GM23338 (cell line): ENCODE results near the gene ZNF614. TPM values are rescaled to one million over a fixed set of nuclear protein-coding genes. Genes with fewer than 3 reads are reported as not detected.

ENCODE experiments used
- ATAC-seq: fragments of 200-7000 bp; cut with Tn5 transposase; 3 replicates; pipeline ENCODE4 v1.9.1; 2020
- DNase-seq: peaks from one replicate; pipeline ENCODE4 v3.0.0-alpha.2; 2015; ENCODE audit warnings: low spot score
- H2AFZ ChIP-seq: fragments of 200-600 bp; sonication (generic); 2 replicates; pipeline ENCODE4 v1.8.0; 2016; ENCODE audit warnings: antibody characterized with exemption, mild to moderate bottlenecking, moderate library complexity
- H3F3A ChIP-seq: fragments of 200-600 bp; sonication (generic); replicated peaks from 2 replicates; pipeline ENCODE4 v1.8.0; 2017; ENCODE audit warnings: antibody characterized with exemption, mixed run types, low read depth
- H3K27ac ChIP-seq: fragments of 200-600 bp; sonication (generic); 2 replicates; pipeline ENCODE4 v1.6.1; 2016; ENCODE audit warnings: low read depth
- H3K27me3 ChIP-seq: fragments of 200-600 bp; sonication (generic); 2 replicates; pipeline ENCODE4 v1.8.0; 2016; ENCODE audit warnings: mild to moderate bottlenecking, mixed run types, moderate library complexity; ENCODE audit not compliant: insufficient read depth
- H3K36me3 ChIP-seq: fragments of 200-600 bp; sonication (generic); 2 replicates; pipeline ENCODE4 v1.8.0; 2016; ENCODE audit warnings: mild to moderate bottlenecking; ENCODE audit not compliant: insufficient read depth
- H3K4me1 ChIP-seq: fragments of 200-600 bp; sonication (generic); 2 replicates; pipeline ENCODE4 v1.8.0; 2016; ENCODE audit warnings: mild to moderate bottlenecking, moderate library complexity; ENCODE audit not compliant: insufficient read depth
- H3K4me2 ChIP-seq: fragments of 200-600 bp; sonication (generic); 2 replicates; pipeline ENCODE4 v1.7.1; 2017; ENCODE audit warnings: mixed run types
- H3K4me3 ChIP-seq: fragments of 200-600 bp; sonication (generic); 2 replicates; pipeline ENCODE4 v1.6.1; 2016; ENCODE audit warnings: mixed run types
- H3K79me2 ChIP-seq: fragments of 200-600 bp; sonication (generic); replicated peaks from 2 replicates; pipeline ENCODE4 v1.8.0; 2017; ENCODE audit warnings: mild to moderate bottlenecking; ENCODE audit not compliant: insufficient read depth
- H3K9me2 ChIP-seq: fragments of 200-600 bp; sonication (generic); 2 replicates; pipeline ENCODE4 v1.8.0; 2017; ENCODE audit not compliant: insufficient read depth
- H4K20me1 ChIP-seq: fragments of 200-600 bp; sonication (generic); replicated peaks from 2 replicates; pipeline ENCODE4 v1.8.0; 2017; ENCODE audit warnings: mild to moderate bottlenecking; ENCODE audit not compliant: insufficient read depth
- H3K27ac Mint-ChIP-seq: 2 replicates; pipeline ENCODE4 v1.8.0; 2020; ENCODE audit warnings: inconsistent platforms, mild to moderate bottlenecking, moderate library complexity, mixed read lengths
- H3K27me3 Mint-ChIP-seq: 3 replicates; pipeline ENCODE4 v1.8.0; 2022; ENCODE audit warnings: low read depth, mild to moderate bottlenecking, moderate library complexity, mixed read lengths, inconsistent platforms; ENCODE audit not compliant: insufficient read depth, poor library complexity
- H3K36me3 Mint-ChIP-seq: 3 replicates; pipeline ENCODE4 v1.8.0; 2021; ENCODE audit warnings: low read depth, mild to moderate bottlenecking, inconsistent platforms, moderate library complexity, mixed read lengths
- H3K4me1 Mint-ChIP-seq: 3 replicates; pipeline ENCODE4 v1.8.0; 2020; ENCODE audit warnings: mild to moderate bottlenecking, inconsistent platforms, mixed read lengths
- H3K4me3 Mint-ChIP-seq: 3 replicates; pipeline ENCODE4 v1.8.0; 2021; ENCODE audit warnings: moderate library complexity, mild to moderate bottlenecking, inconsistent platforms, mixed read lengths
- H3K9me3 Mint-ChIP-seq: 3 replicates; pipeline ENCODE4 v1.8.0; 2020; ENCODE audit warnings: moderate library complexity, mild to moderate bottlenecking, inconsistent platforms, mixed read lengths
- CREB1 ChIP-seq: fragments of 250-450 bp; sonication (Bioruptor Pico); IDR thresholded peaks from 2 replicates; pipeline ENCODE4 v1.5.0; 2020; ENCODE audit warnings: low read depth, mild to moderate bottlenecking, moderate library complexity
- CTCF ChIP-seq, 2 experiments: fragments of 200-600 bp in 1 of 2; sonication (generic) in 1 of 2; conservative IDR thresholded peaks; 2 replicates each; pipeline versions ENCODE4 v1.5.1 to v1.6.1; 2016 to 2017; ENCODE audit warnings: antibody characterized with exemption in 2 of 2, low read depth in 2 of 2, mild to moderate bottlenecking in 2 of 2, moderate library complexity in 1 of 2
- EZH2phosphoT487 ChIP-seq: fragments of 200-600 bp; sonication (generic); IDR thresholded peaks from one replicate; pipeline ENCODE4 v1.8.1; 2018; ENCODE audit warnings: antibody characterized with exemption; ENCODE audit not compliant: unreplicated experiment
- NANOG ChIP-seq: IDR thresholded peaks from 2 replicates; pipeline ENCODE4 v1.6.1; 2016; ENCODE audit warnings: antibody characterized with exemption, borderline replicate concordance
- ZNF114 ChIP-seq: fragments of 250-450 bp; sonication (Bioruptor Pico); IDR thresholded peaks from 2 replicates; pipeline ENCODE4 v1.5.0; 2020; ENCODE audit warnings: mild to moderate bottlenecking, moderate library complexity
- polyA plus RNA-seq: library from polyadenylated mRNA; unstranded; fragments of >200 nt; fragmentation: Nextera tagmentation; extraction: Ambion mirVana; gene quantifications from 2 replicates; pipeline ENCODE4 v1.2.1, GENCODE V29; 2016
- total RNA-seq: library from RNA; depleted of rRNA; stranded (reverse); fragments of >200 nt; shearing (Covaris generic); gene quantifications from 2 replicates; pipeline ENCODE4 v1.2.3, GENCODE V29; 2014
- TF ChIP-seq, protein P1 (sequence below): IDR thresholded peaks from one replicate; pipeline ENCODE4 v1.6.1; 2018; ENCODE audit warnings: antibody characterized with exemption; ENCODE audit not compliant: unreplicated experiment
- TF ChIP-seq, protein P2 (sequence below): fragments of 250-450 bp; sonication (Bioruptor Pico); IDR thresholded peaks from 2 replicates; pipeline ENCODE4 v1.5.0; 2020; ENCODE audit warnings: mild to moderate bottlenecking, moderate library complexity

Gene ZNF614
- total and polyA plus RNA-seq, 2 experiments from 2014 or later = 9.1 to 26.2 TPM

GRCh38 chr19:51994048-51994644 lies 34.0 kb downstream of the ZNF614 start:
- Histone ChIP-seq H3K27ac (no peak overlapping the region), H3K9me2 (no peaks in the 10 kb centered on the region), H4K20me1 (no peaks in the 10 kb centered on the region), H3K27me3 (no peaks in the 10 kb centered on the region), H3K4me2 (no peak overlapping the region), H3K36me3 (peaks cover 66% of the 10 kb centered on the region), H3K4me3 (no peak overlapping the region; the same call in 1 of the 2 replicates), H3K4me1 (no peaks in the 10 kb centered on the region), H3K79me2 (no peaks in the 10 kb centered on the region), H2AFZ (no peak overlapping the region), H3F3A (no peaks in the 10 kb centered on the region)
- Mint-ChIP-seq H3K36me3 (peaks cover 91% of the 10 kb centered on the region), H3K9me3 (peaks cover 95% of the 10 kb centered on the region), H3K4me1 (no peaks in the 10 kb centered on the region), H3K4me3 (no peak overlapping the region), H3K27me3 (peaks cover 1% of the 10 kb centered on the region), H3K27ac (no peak overlapping the region)
- ATAC-seq = no peak
- no peak for DNase-seq
- no peak for TF ChIP-seq CTCF (conservative IDR thresholded peaks at IDR 0.05; ENCODE audit: low read depth in 2 of 2)

DNA sequence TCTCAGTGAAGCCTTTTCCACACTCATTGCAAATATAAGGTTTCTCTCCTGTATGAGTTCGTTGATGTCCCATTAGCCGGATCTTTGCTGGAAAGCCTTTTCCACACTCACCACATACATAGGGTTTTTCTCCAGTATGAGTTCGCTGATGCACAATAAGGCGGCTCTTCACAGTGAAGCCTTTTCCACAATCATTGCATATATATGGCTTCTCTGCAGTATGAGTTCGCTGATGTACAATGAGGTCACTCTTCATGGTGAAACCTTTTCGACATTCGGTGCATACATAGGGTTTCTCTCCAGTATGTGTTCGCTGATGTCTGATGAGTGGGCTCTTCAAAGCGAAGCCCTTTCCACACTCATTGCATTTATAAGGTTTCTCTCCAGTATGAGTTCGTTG lies 34.8 kb downstream of the ZNF614 start:
- peaks cover 61% of the 10 kb centered on the region for H3K36me3 ChIP-seq
- H3K27ac ChIP-seq = no peak overlapping the region
- no peak overlapping the region; the same call in 1 of the 2 replicates for H3K4me3 ChIP-seq
- Mint-ChIP-seq H3K4me3 (no peak overlapping the region), H3K27ac (no peak overlapping the region), H3K27me3 (peaks cover 1% of the 10 kb centered on the region), H3K4me1 (no peaks in the 10 kb centered on the region), H3K9me3 (peaks cover 95% of the 10 kb centered on the region), H3K36me3 (peaks cover 91% of the 10 kb centered on the region)
- DNase-seq (no peak), ATAC-seq (no peak)
- no peak overlapping the region for H2AFZ ChIP-seq
- no peaks in the 10 kb centered on the region for H3K9me2 ChIP-seq
- no peak overlapping the region for H3K4me2 ChIP-seq
- H3F3A ChIP-seq = no peaks in the 10 kb centered on the region
- no peaks in the 10 kb centered on the region for H3K4me1 ChIP-seq
- TF ChIP-seq, protein P1, sequence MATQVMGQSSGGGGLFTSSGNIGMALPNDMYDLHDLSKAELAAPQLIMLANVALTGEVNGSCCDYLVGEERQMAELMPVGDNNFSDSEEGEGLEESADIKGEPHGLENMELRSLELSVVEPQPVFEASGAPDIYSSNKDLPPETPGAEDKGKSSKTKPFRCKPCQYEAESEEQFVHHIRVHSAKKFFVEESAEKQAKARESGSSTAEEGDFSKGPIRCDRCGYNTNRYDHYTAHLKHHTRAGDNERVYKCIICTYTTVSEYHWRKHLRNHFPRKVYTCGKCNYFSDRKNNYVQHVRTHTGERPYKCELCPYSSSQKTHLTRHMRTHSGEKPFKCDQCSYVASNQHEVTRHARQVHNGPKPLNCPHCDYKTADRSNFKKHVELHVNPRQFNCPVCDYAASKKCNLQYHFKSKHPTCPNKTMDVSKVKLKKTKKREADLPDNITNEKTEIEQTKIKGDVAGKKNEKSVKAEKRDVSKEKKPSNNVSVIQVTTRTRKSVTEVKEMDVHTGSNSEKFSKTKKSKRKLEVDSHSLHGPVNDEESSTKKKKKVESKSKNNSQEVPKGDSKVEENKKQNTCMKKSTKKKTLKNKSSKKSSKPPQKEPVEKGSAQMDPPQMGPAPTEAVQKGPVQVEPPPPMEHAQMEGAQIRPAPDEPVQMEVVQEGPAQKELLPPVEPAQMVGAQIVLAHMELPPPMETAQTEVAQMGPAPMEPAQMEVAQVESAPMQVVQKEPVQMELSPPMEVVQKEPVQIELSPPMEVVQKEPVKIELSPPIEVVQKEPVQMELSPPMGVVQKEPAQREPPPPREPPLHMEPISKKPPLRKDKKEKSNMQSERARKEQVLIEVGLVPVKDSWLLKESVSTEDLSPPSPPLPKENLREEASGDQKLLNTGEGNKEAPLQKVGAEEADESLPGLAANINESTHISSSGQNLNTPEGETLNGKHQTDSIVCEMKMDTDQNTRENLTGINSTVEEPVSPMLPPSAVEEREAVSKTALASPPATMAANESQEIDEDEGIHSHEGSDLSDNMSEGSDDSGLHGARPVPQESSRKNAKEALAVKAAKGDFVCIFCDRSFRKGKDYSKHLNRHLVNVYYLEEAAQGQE = no peak
- TF ChIP-seq NANOG = no peak
- TF ChIP-seq ZNF114 (CRISPR knock-in tag) = no peak
- no peak for TF ChIP-seq CTCF (conservative IDR thresholded peaks at IDR 0.05; ENCODE audit: low read depth in 2 of 2)
- no peak for TF ChIP-seq EZH2phosphoT487
- no peak for TF ChIP-seq CREB1 (CRISPR knock-in tag)
- TF ChIP-seq, protein P2, sequence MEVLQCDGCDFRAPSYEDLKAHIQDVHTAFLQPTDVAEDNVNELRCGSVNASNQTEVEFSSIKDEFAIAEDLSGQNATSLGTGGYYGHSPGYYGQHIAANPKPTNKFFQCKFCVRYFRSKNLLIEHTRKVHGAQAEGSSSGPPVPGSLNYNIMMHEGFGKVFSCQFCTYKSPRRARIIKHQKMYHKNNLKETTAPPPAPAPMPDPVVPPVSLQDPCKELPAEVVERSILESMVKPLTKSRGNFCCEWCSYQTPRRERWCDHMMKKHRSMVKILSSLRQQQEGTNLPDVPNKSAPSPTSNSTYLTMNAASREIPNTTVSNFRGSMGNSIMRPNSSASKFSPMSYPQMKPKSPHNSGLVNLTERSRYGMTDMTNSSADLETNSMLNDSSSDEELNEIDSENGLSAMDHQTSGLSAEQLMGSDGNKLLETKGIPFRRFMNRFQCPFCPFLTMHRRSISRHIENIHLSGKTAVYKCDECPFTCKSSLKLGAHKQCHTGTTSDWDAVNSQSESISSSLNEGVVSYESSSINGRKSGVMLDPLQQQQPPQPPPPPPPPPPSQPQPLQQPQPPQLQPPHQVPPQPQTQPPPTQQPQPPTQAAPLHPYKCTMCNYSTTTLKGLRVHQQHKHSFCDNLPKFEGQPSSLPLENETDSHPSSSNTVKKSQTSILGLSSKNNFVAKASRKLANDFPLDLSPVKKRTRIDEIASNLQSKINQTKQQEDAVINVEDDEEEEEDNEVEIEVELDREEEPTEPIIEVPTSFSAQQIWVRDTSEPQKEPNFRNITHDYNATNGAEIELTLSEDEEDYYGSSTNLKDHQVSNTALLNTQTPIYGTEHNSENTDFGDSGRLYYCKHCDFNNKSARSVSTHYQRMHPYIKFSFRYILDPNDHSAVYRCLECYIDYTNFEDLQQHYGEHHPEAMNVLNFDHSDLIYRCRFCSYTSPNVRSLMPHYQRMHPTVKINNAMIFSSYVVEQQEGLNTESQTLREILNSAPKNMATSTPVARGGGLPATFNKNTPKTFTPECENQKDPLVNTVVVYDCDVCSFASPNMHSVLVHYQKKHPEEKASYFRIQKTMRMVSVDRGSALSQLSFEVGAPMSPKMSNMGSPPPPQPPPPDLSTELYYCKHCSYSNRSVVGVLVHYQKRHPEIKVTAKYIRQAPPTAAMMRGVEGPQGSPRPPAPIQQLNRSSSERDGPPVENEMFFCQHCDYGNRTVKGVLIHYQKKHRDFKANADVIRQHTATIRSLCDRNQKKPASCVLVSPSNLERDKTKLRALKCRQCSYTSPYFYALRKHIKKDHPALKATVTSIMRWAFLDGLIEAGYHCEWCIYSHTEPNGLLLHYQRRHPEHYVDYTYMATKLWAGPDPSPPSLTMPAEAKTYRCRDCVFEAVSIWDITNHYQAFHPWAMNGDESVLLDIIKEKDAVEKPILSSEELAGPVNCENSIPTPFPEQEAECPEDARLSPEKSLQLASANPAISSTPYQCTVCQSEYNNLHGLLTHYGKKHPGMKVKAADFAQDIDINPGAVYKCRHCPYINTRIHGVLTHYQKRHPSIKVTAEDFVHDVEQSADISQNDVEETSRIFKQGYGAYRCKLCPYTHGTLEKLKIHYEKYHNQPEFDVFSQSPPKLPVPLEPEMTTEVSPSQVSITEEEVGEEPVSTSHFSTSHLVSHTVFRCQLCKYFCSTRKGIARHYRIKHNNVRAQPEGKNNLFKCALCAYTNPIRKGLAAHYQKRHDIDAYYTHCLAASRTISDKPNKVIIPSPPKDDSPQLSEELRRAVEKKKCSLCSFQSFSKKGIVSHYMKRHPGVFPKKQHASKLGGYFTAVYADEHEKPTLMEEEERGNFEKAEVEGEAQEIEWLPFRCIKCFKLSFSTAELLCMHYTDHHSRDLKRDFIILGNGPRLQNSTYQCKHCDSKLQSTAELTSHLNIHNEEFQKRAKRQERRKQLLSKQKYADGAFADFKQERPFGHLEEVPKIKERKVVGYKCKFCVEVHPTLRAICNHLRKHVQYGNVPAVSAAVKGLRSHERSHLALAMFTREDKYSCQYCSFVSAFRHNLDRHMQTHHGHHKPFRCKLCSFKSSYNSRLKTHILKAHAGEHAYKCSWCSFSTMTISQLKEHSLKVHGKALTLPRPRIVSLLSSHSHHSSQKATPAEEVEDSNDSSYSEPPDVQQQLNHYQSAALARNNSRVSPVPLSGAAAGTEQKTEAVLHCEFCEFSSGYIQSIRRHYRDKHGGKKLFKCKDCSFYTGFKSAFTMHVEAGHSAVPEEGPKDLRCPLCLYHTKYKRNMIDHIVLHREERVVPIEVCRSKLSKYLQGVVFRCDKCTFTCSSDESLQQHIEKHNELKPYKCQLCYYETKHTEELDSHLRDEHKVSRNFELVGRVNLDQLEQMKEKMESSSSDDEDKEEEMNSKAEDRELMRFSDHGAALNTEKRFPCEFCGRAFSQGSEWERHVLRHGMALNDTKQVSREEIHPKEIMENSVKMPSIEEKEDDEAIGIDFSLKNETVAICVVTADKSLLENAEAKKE (CRISPR knock-in tag) = no peak
- H3K27me3 ChIP-seq = no peaks in the 10 kb centered on the region
- no peaks in the 10 kb centered on the region for H4K20me1 ChIP-seq
- H3K79me2 ChIP-seq = no peaks in the 10 kb centered on the region
